ENCODE data around the gene SFSWAP. TPM values are rescaled to one million over a fixed set of nuclear protein-coding genes. Genes with fewer than 3 reads are reported as not detected.

The SFSWAP gene
- total RNA-seq, 4 donors from 2014 or later: 49.8 to 88.8 (median 71.3) TPM

- DNase-seq (ENCODE audit: low spot score in 2 of 2): no peak
- H3K9me3 ChIP-seq: no peaks in the 10 kb centered on the region
- H3K27ac ChIP-seq: no peak overlapping the region
- 97% methylated on average over 10 of the region's 10 CpGs for WGBS, 2 donors
- peaks cover 0 to 98% (median 19%) of the 10 kb centered on the region in 3 donors for H3K36me3 ChIP-seq
- H3K27me3 ChIP-seq: no peaks in the 10 kb centered on the region
- no peaks in the 10 kb centered on the region for H3K4me1 ChIP-seq
- TF ChIP-seq POLR2A (IDR thresholded peaks at IDR 0.05) (no peak), CTCF (IDR thresholded peaks at IDR 0.05) (no peak), EP300 (IDR thresholded peaks at IDR 0.05) (no peak)
- H3K4me3 ChIP-seq: no peak overlapping the region
Observed at GRCh38 chr12:131765961-131766360, 55.1 kb downstream of the SFSWAP start.

- TF ChIP-seq POLR2A (IDR thresholded peaks at IDR 0.05): no peak
- no peak for TF ChIP-seq EP300 (IDR thresholded peaks at IDR 0.05)
- TF ChIP-seq CTCF (IDR thresholded peaks at IDR 0.05): no peak
- H3K4me3 ChIP-seq: no peak overlapping the region
- 89% methylated on average over 13 to 15 of the region's 17 CpGs for WGBS, 2 donors
- H3K4me1 ChIP-seq: no peaks in the 10 kb centered on the region
- no peaks in the 10 kb centered on the region for H3K9me3 ChIP-seq
- H3K27ac ChIP-seq: no peak overlapping the region
- no peak for DNase-seq (ENCODE audit: low spot score in 2 of 2)
- no peaks in the 10 kb centered on the region for H3K27me3 ChIP-seq
- H3K36me3 ChIP-seq: peaks cover 0 to 98% (median 19%) of the 10 kb centered on the region in 3 donors
Observed at GRCh38 chr12:131766382-131767107, 55.7 kb downstream of the SFSWAP start.

GRCh38 chr12:131770120-131770519, 59.2 kb downstream of the SFSWAP start:
- Histone ChIP-seq H3K27me3 (no peaks in the 10 kb centered on the region), H3K4me1 (peaks cover 0 to 11% (median 6%) of the 10 kb centered on the region in 4 donors), H3K27ac (no peak overlapping the region), H3K4me3 (no peak overlapping the region), H3K36me3 (peaks cover 0 to 88% (median 11%) of the 10 kb centered on the region in 3 donors), H3K9me3 (no peaks in the 10 kb centered on the region)
- 90 to 91% methylated on average over 9 to 12 of the region's 12 CpGs for WGBS, 2 donors
- DNase-seq (ENCODE audit: low spot score in 2 of 2): no peak
- TF ChIP-seq POLR2A (IDR thresholded peaks at IDR 0.05) (no peak), CTCF (IDR thresholded peaks at IDR 0.05) (no peak), EP300 (IDR thresholded peaks at IDR 0.05) (no peak)

- Histone ChIP-seq H3K27ac (no peak overlapping the region), H3K9me3 (no peaks in the 10 kb centered on the region), H3K27me3 (no peaks in the 10 kb centered on the region), H3K4me1 (peaks cover 0 to 28% (median 6%) of the 10 kb centered on the region in 4 donors), H3K36me3 (peaks cover 0 to 76% (median 0%) of the 10 kb centered on the region in 3 donors), H3K4me3 (no peak overlapping the region)
- WGBS, 2 donors: 88 to 89% methylated on average over 10 of the region's 10 CpGs
- TF ChIP-seq CTCF (IDR thresholded peaks at IDR 0.05): no peak
- no peak for TF ChIP-seq EP300 (IDR thresholded peaks at IDR 0.05)
- no peak for TF ChIP-seq POLR2A (IDR thresholded peaks at IDR 0.05)
- DNase-seq (ENCODE audit: low spot score in 2 of 2): no peak
Observed at GRCh38 chr12:131771965-131772364, 61.1 kb downstream of the SFSWAP start.

GRCh38 chr12:131773582-131774221, 62.8 kb downstream of the SFSWAP start:
- TF ChIP-seq POLR2A (IDR thresholded peaks at IDR 0.05) (no peak), CTCF (IDR thresholded peaks at IDR 0.05) (no peak), EP300 (IDR thresholded peaks at IDR 0.05) (no peak)
- H3K4me1 ChIP-seq: peaks cover 0 to 28% (median 6%) of the 10 kb centered on the region in 4 donors
- no peaks in the 10 kb centered on the region for H3K9me3 ChIP-seq
- no peak overlapping the region for H3K27ac ChIP-seq
- peaks cover 0 to 74% (median 0%) of the 10 kb centered on the region in 3 donors for H3K36me3 ChIP-seq
- no peak for DNase-seq (ENCODE audit: low spot score in 2 of 2)
- WGBS, 2 donors: 85 to 88% methylated on average over 15 of the region's 15 CpGs
- no peaks in the 10 kb centered on the region for H3K27me3 ChIP-seq
- H3K4me3 ChIP-seq: no peak overlapping the region

Data from tibial nerve (tissue), 4 donors.